ENCODE results near the gene P4HA2.

DNA sequence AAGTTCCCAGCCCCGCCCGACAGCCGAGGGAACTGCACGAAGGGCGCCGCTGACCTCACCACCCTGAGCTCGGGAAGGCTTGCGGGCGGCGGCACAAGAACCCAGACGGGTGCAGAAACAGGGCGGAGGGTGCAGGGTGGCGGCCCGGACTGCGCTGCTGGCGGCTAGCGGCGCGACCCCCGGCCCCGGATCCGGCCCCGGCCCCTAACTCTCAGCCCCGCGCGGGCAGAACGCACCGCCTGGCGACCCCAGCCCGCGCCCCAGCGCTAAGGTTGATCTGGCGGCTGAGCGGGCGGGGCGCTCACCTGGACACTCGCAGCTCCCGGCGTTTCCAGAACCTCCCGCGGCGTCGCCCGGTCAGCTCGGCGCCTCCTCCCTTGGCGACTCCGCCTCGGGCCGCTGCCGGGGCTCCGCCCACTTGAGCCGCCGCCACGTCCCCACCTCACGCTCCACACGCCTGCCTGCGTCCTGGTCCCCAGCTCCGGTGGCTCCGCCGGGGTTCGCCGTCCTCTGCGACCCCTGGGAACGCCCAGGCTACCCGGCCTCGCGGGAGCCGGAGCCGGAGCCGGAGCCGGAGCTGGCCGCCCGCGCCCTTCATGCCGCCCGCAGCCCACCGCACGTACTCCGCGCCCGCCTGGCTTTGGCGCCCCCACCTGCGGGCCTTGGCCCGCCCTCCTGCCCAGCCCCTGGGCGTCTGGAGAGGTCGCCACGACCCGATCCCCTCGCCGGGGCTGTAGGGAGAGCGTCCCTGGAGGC, at the start of gene P4HA2:
- TF ChIP-seq, protein P1, sequence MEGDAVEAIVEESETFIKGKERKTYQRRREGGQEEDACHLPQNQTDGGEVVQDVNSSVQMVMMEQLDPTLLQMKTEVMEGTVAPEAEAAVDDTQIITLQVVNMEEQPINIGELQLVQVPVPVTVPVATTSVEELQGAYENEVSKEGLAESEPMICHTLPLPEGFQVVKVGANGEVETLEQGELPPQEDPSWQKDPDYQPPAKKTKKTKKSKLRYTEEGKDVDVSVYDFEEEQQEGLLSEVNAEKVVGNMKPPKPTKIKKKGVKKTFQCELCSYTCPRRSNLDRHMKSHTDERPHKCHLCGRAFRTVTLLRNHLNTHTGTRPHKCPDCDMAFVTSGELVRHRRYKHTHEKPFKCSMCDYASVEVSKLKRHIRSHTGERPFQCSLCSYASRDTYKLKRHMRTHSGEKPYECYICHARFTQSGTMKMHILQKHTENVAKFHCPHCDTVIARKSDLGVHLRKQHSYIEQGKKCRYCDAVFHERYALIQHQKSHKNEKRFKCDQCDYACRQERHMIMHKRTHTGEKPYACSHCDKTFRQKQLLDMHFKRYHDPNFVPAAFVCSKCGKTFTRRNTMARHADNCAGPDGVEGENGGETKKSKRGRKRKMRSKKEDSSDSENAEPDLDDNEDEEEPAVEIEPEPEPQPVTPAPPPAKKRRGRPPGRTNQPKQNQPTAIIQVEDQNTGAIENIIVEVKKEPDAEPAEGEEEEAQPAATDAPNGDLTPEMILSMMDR (conservative IDR thresholded peaks at IDR 0.05; ENCODE audit: low read depth, low read length), result 0 out of 2 replicates have a peak, but pooled peaks have one; percentile 16
- no peak for TF ChIP-seq EZH2 (IDR thresholded peaks at IDR 0.05; ENCODE audit: low read length, unreplicated experiment)
